OCI-LY3 (cell line): ENCODE data around the gene MSN.

Experiments
- H2AFZ ChIP-seq: fragments of 200-600, 300-600 bp; shearing (Covaris generic); 2 replicates; pipeline ENCODE4 v1.6.0; 2014; ENCODE audit warnings: antibody characterized with exemption, low read depth, low read length
- H3K27ac ChIP-seq: fragments of 200-600, 300-600 bp; sonication (generic); 2 replicates; pipeline ENCODE4 v1.5.1; 2014; ENCODE audit warnings: mild to moderate bottlenecking, low read length, moderate library complexity, mixed read lengths
- H3K27me3 ChIP-seq: fragments of 200-600, 300-600 bp; sonication (generic); 2 replicates; pipeline ENCODE4 v1.6.1; 2014; ENCODE audit warnings: low read depth, low read length, mixed read lengths
- H3K36me3 ChIP-seq: fragments of 200-600, 300-600 bp; sonication (generic); replicated peaks from 2 replicates; pipeline ENCODE3; 2014; ENCODE audit warnings: low read depth, low read length, mixed read lengths
- H3K4me1 ChIP-seq: fragments of 300-600, 200-600 bp; sonication (generic); 2 replicates; pipeline ENCODE4 v1.6.1; 2014; ENCODE audit warnings: low read length, mixed read lengths
- H3K4me2 ChIP-seq: fragments of 200-600, 300-600 bp; sonication (generic); 2 replicates; pipeline ENCODE4 v1.6.1; 2014; ENCODE audit warnings: low read length, mixed read lengths
- H3K4me3 ChIP-seq: fragments of 300-600, 200-600 bp; sonication (generic); 2 replicates; pipeline ENCODE4 v1.5.1; 2014; ENCODE audit warnings: antibody characterized with exemption, mild to moderate bottlenecking, low read length, moderate library complexity
- H3K79me2 ChIP-seq: fragments of 300-600, 200-600 bp; shearing (Covaris generic); 2 replicates; pipeline ENCODE4 v1.6.1; 2014; ENCODE audit warnings: mild to moderate bottlenecking, low read length, mixed read lengths
- H3K9ac ChIP-seq: fragments of 300-600, 200-600 bp; shearing (Covaris generic); 2 replicates; pipeline ENCODE4 v1.6.0; 2014; ENCODE audit warnings: mild to moderate bottlenecking, low read length, moderate library complexity
- H3K9me3 ChIP-seq: fragments of 200-600, 300-600 bp; shearing (Covaris generic); 2 replicates; pipeline ENCODE4 v1.6.1; 2014; ENCODE audit warnings: low read length, mixed read lengths; ENCODE audit not compliant: insufficient read depth
- H4K20me1 ChIP-seq: fragments of 200-600, 300-600 bp; sonication (generic); 2 replicates; pipeline ENCODE4 v1.6.1; 2016; ENCODE audit warnings: low read length, mixed read lengths; ENCODE audit not compliant: insufficient read depth
- EZH2phosphoT487 ChIP-seq: fragments of 200-600 bp; shearing (Covaris generic); IDR thresholded peaks from 2 replicates; pipeline ENCODE4 v1.6.1; 2018; ENCODE audit warnings: antibody characterized with exemption, mixed run types, low read depth
- TF ChIP-seq, protein P1 (sequence below): fragments of 200-600, 300-600 bp; sonication (generic); IDR thresholded peaks from 2 replicates; pipeline ENCODE4 v1.5.1; 2014; ENCODE audit warnings: antibody characterized with exemption, low read length, low read depth

Gene MSN

DNA sequence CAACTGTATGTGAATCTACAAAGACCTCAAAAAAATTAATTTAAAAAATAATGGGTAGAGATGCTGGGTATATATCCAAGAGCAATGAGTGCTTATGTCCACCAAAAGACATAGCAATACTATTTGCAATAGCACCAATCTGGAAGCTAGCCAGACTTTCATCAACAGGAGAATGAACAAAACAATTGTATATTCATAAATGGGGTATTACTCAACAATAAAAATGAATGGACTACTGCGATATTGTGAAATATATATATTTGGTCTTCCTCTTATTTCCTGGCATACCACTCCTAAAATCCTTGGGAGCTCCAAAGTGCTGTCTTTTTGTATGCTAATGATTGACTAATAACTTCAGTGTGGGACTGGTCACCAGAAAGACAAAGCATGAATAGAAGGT, 77.5 kb downstream of the MSN start:
- H3K27me3 ChIP-seq, result no peaks in the 10 kb centered on the region
- no peak overlapping the region for H2AFZ ChIP-seq
- no peaks in the 10 kb centered on the region for H4K20me1 ChIP-seq
- no peak overlapping the region for H3K9ac ChIP-seq
- H3K27ac ChIP-seq, result no peak overlapping the region
- no peaks in the 10 kb centered on the region for H3K36me3 ChIP-seq
- no peak overlapping the region for H3K4me2 ChIP-seq
- TF ChIP-seq, protein P1, sequence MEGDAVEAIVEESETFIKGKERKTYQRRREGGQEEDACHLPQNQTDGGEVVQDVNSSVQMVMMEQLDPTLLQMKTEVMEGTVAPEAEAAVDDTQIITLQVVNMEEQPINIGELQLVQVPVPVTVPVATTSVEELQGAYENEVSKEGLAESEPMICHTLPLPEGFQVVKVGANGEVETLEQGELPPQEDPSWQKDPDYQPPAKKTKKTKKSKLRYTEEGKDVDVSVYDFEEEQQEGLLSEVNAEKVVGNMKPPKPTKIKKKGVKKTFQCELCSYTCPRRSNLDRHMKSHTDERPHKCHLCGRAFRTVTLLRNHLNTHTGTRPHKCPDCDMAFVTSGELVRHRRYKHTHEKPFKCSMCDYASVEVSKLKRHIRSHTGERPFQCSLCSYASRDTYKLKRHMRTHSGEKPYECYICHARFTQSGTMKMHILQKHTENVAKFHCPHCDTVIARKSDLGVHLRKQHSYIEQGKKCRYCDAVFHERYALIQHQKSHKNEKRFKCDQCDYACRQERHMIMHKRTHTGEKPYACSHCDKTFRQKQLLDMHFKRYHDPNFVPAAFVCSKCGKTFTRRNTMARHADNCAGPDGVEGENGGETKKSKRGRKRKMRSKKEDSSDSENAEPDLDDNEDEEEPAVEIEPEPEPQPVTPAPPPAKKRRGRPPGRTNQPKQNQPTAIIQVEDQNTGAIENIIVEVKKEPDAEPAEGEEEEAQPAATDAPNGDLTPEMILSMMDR, result no peak
- TF ChIP-seq EZH2phosphoT487, result no peak
- no peaks in the 10 kb centered on the region for H3K79me2 ChIP-seq
- H3K4me3 ChIP-seq, result no peak overlapping the region
- H3K9me3 ChIP-seq, result no peaks in the 10 kb centered on the region
- H3K4me1 ChIP-seq, result no peaks in the 10 kb centered on the region

DNA sequence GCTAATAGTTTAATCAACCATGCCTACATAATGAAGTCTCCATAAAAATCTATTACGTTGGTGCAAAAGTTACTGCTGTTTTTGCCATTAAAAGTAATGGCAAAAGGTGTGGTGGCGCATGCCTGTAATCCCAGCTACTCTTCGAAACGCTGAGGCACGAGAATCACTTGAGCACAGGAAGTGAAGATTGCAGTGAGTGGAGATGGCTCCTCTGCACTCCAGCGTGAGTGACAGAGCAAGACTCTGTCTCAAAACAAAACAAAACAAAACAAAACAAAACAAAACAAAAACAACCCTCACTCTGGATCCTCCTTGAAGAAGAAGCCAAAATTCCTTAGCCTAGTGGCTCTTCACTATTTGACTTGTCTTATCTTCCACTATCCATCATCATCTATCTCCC, 78.0 kb downstream of the MSN start:
- H3K4me2 ChIP-seq, result no peak overlapping the region
- no peaks in the 10 kb centered on the region for H3K79me2 ChIP-seq
- no peaks in the 10 kb centered on the region for H3K27me3 ChIP-seq
- H3K4me1 ChIP-seq, result no peaks in the 10 kb centered on the region
- H3K27ac ChIP-seq, result no peak overlapping the region
- no peaks in the 10 kb centered on the region for H4K20me1 ChIP-seq
- no peak for TF ChIP-seq EZH2phosphoT487
- TF ChIP-seq, protein P1, result no peak
- no peak overlapping the region for H2AFZ ChIP-seq
- no peaks in the 10 kb centered on the region for H3K36me3 ChIP-seq
- no peak overlapping the region for H3K9ac ChIP-seq
- no peaks in the 10 kb centered on the region for H3K9me3 ChIP-seq
- H3K4me3 ChIP-seq, result no peak overlapping the region

DNA sequence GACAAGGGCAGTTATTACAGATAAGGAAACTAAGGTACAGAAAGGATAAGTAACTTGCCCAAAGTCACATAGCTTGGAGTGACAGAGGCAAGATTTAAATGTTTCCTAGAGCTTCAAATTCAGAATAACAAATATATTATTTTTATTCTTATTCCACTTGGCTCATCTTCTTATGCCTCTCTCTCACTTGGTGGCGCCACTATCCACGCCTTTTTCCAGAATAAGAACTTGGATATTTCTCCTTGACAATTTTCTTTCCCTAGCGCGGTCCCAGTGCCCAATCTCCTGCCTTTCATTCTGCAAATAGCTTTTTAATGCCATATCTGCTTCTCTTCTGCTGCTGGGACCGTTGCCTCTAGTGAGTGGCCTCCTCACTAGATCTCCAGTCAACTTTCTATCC, 78.5 kb downstream of the MSN start:
- no peaks in the 10 kb centered on the region for H3K4me1 ChIP-seq
- H2AFZ ChIP-seq, result no peak overlapping the region
- no peak overlapping the region for H3K4me3 ChIP-seq
- H3K36me3 ChIP-seq, result no peaks in the 10 kb centered on the region
- H3K4me2 ChIP-seq, result no peak overlapping the region
- no peaks in the 10 kb centered on the region for H4K20me1 ChIP-seq
- no peaks in the 10 kb centered on the region for H3K9me3 ChIP-seq
- H3K27ac ChIP-seq, result no peak overlapping the region
- no peak overlapping the region for H3K9ac ChIP-seq
- no peaks in the 10 kb centered on the region for H3K27me3 ChIP-seq
- TF ChIP-seq, protein P1, result peak; percentile 23; the same call in 1 of the 2 replicates
- no peak for TF ChIP-seq EZH2phosphoT487
- H3K79me2 ChIP-seq, result no peaks in the 10 kb centered on the region

DNA sequence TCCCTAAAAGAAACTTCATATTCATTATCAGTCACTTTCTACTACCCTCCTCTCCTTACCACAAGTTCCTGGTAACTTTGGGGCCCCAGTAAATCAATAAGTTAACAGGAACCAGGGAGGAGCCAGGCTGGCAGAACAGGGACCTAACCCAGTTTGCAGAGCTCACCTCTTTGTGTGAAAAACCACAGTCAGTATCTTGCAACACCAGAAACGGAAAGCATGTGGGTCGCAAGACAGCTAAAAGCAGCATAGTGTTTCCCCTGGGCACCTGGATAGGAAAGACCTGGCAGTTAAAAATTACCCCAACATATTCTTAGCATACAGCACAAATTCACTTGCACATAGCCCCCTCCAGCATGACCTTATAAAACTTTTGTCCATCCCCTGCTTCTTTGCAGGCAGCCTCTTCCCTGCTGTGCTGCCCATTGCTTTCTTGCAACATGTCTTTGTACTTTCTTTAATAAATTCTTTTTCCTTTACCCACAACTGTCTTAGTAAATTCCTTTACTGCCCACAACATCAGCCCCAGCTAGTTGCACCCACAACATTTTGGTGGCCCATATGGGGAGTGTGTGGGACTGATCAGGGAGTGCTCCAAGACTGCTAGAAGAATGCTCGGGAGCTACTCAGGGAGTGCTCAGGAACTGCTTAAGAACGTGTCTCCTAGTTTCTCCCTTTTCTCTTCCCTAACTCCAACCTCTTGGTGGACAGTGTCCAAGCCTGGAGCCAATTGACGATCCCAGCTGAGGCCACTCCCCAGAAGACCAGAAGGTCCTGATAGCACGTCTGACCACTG, 83.4 kb downstream of the MSN start:
- Histone ChIP-seq H3K4me3 (no peak overlapping the region), H3K4me2 (no peak overlapping the region), H3K36me3 (no peaks in the 10 kb centered on the region), H3K27me3 (no peaks in the 10 kb centered on the region), H3K9me3 (no peaks in the 10 kb centered on the region), H3K27ac (no peak overlapping the region), H2AFZ (no peak overlapping the region), H3K79me2 (no peaks in the 10 kb centered on the region), H4K20me1 (no peaks in the 10 kb centered on the region), H3K4me1 (no peaks in the 10 kb centered on the region), H3K9ac (no peak overlapping the region)
- TF ChIP-seq, protein P1, result no peak
- no peak for TF ChIP-seq EZH2phosphoT487
